Suprapubic skin (tissue), 4 donors: ENCODE data around the gene MBOAT7. TPM values are rescaled to one million over a fixed set of nuclear protein-coding genes. Genes with fewer than 3 reads are reported as not detected.

Experiments used
- DNase-seq, 2 donors: peaks; one replicate each; pipeline ENCODE4 v3.0.0-alpha.2; 2019; ENCODE audit warnings: low spot score in 2 of 2
- H3K27ac ChIP-seq: fragments of 200-600 bp; sonication (generic); one replicate; pipeline ENCODE4 v1.5.1; 2019
- H3K27me3 ChIP-seq: fragments of 200-600 bp; sonication (generic); one replicate; pipeline ENCODE4 v1.5.1; 2019
- H3K36me3 ChIP-seq: fragments of 200-600 bp; sonication (generic); one replicate; pipeline ENCODE4 v1.5.1; 2019
- H3K4me1 ChIP-seq: fragments of 200-600 bp; sonication (generic); one replicate; pipeline ENCODE4 v1.5.1; 2019
- H3K4me3 ChIP-seq: fragments of 200-600 bp; sonication (generic); one replicate; pipeline ENCODE4 v1.5.1; 2019; ENCODE audit warnings: mild to moderate bottlenecking
- H3K9me3 ChIP-seq: fragments of 200-600 bp; sonication (generic); one replicate; pipeline ENCODE4 v1.5.1; 2019
- CTCF ChIP-seq, 2 donors: fragments of 200-600 bp in 1 of 2; fragments of 450-650 bp in 1 of 2; sonication (generic) in 1 of 2; IDR thresholded peaks; one replicate each; pipeline ENCODE4 v1.5.1; 2016 to 2019; ENCODE audit warnings: antibody characterized with exemption in 2 of 2, mild to moderate bottlenecking in 1 of 2, moderate library complexity in 1 of 2
- EP300 ChIP-seq: sonication (generic); formaldehyde crosslinking; IDR thresholded peaks from one replicate; pipeline ENCODE4 v1.6.1; 2017; ENCODE audit warnings: antibody characterized with exemption
- POLR2A ChIP-seq, 2 donors: fragments of 450-650 bp; IDR thresholded peaks; one replicate each; pipeline ENCODE4 v1.6.1; 2017; ENCODE audit warnings: antibody characterized with exemption in 2 of 2, mild to moderate bottlenecking in 2 of 2, moderate library complexity in 2 of 2
- POLR2AphosphoS5 ChIP-seq, 3 donors: sonication (generic); formaldehyde crosslinking; IDR thresholded peaks; one replicate each; pipeline ENCODE4 v1.6.1; 2017; ENCODE audit warnings: antibody characterized with exemption in 3 of 3
- WGBS: methylation state at CpG from one replicate; pipeline ENCODE4 v1.1.5; 2018; 5-methylcytosine and 5-hydroxymethylcytosine counted together
- total RNA-seq, 4 donors: library from RNA; depleted of rRNA; stranded (reverse); fragments of >200 nt; gene quantifications; one replicate each; pipeline ENCODE4 v1.1.0, GENCODE V29; 2016

Gene MBOAT7
- total RNA-seq, 4 donors from 2014 or later = 54.7 to 96.5 (median 58.7) TPM

GRCh38 chr19:54169149-54169740 is 20.1 kb downstream of the MBOAT7 start:
- 83% methylated on average over 21 of the region's 21 CpGs for WGBS
- no peaks in the 10 kb centered on the region for H3K36me3 ChIP-seq
- TF ChIP-seq CTCF (IDR thresholded peaks at IDR 0.05) (no peak), EP300 (no peak), POLR2AphosphoS5 (IDR thresholded peaks at IDR 0.05) (no peak), POLR2A (IDR thresholded peaks at IDR 0.05) (no peak)

GRCh38 chr19:54168174-54168917 is 21.0 kb downstream of the MBOAT7 start:
- DNase-seq = peak; percentile 90 to 95
- no peak overlapping the region for H3K4me3 ChIP-seq
- no peak overlapping the region for H3K27ac ChIP-seq
- H3K4me1 ChIP-seq = peaks cover 21% of the 10 kb centered on the region
- TF ChIP-seq CTCF (IDR thresholded peaks at IDR 0.05) (peak; percentile 57 to 95), EP300 (no peak)
- no peaks in the 10 kb centered on the region for H3K36me3 ChIP-seq
- no peaks in the 10 kb centered on the region for H3K9me3 ChIP-seq
- WGBS = 34% methylated on average over 17 of the region's 25 CpGs
- H3K27me3 ChIP-seq = peaks cover 3% of the 10 kb centered on the region

More at GRCh38 chr19:54169149-54169740, 20.1 kb downstream of the MBOAT7 start:
- Histone ChIP-seq H3K4me1 (peaks cover 22% of the 10 kb centered on the region), H3K27me3 (peaks cover 4% of the 10 kb centered on the region), H3K9me3 (no peaks in the 10 kb centered on the region), H3K27ac (no peak overlapping the region), H3K4me3 (no peak overlapping the region)
- no peak for DNase-seq

GRCh38 chr19:54165222-54165621 is 24.2 kb downstream of the MBOAT7 start:
- H3K27ac ChIP-seq = no peak overlapping the region
- H3K4me1 ChIP-seq = peaks cover 40% of the 10 kb centered on the region
- no peaks in the 10 kb centered on the region for H3K9me3 ChIP-seq
- H3K27me3 ChIP-seq = no peaks in the 10 kb centered on the region
- no peak for TF ChIP-seq EP300
- TF ChIP-seq CTCF (IDR thresholded peaks at IDR 0.05) = no peak
- no peak for TF ChIP-seq POLR2AphosphoS5 (IDR thresholded peaks at IDR 0.05)
- no peak for TF ChIP-seq POLR2A (IDR thresholded peaks at IDR 0.05)
- H3K4me3 ChIP-seq = no peak overlapping the region
- 89% methylated on average over 25 of the region's 25 CpGs for whole genome bisulfite sequencing
- H3K36me3 ChIP-seq = no peaks in the 10 kb centered on the region
- DNase-seq = no peak

- Histone ChIP-seq H3K4me1 (peaks cover 43% of the 10 kb centered on the region), H3K9me3 (no peaks in the 10 kb centered on the region), H3K4me3 (no peak overlapping the region), H3K27ac (no peak overlapping the region), H3K27me3 (no peaks in the 10 kb centered on the region), H3K36me3 (no peaks in the 10 kb centered on the region)
- no peak for DNase-seq
- WGBS = 12% methylated on average over 34 of the region's 37 CpGs
- no peak for TF ChIP-seq CTCF (IDR thresholded peaks at IDR 0.05)
- no peak for TF ChIP-seq POLR2AphosphoS5 (IDR thresholded peaks at IDR 0.05)
- TF ChIP-seq POLR2A (IDR thresholded peaks at IDR 0.05) = no peak
- no peak for TF ChIP-seq EP300
Measured at GRCh38 chr19:54164369-54165068, 24.9 kb downstream of the MBOAT7 start.

- DNase-seq = no peak
- no peak for TF ChIP-seq EP300
- no peak for TF ChIP-seq POLR2AphosphoS5 (IDR thresholded peaks at IDR 0.05)
- no peak for TF ChIP-seq CTCF (IDR thresholded peaks at IDR 0.05)
- TF ChIP-seq POLR2A (IDR thresholded peaks at IDR 0.05) = no peak
- 71% methylated on average over 14 of the region's 14 CpGs for WGBS
- Histone ChIP-seq H3K4me3 (peak overlapping the region; percentile 39), H3K36me3 (no peaks in the 10 kb centered on the region), H3K4me1 (peaks cover 51% of the 10 kb centered on the region), H3K27ac (no peak overlapping the region), H3K9me3 (no peaks in the 10 kb centered on the region), H3K27me3 (no peaks in the 10 kb centered on the region)
Measured at GRCh38 chr19:54162884-54163283, 26.5 kb downstream of the MBOAT7 start.
